ENCODE measurements around the gene SLC26A8.

Gene SLC26A8

GRCh38 chr6:36028877-36029324 lies 4.5 kb upstream of the SLC26A8 start:
- Mint-ChIP-seq H3K27me3 (ENCODE audit: low read depth) (peaks cover 19% of the 10 kb centered on the region), H3K9me3 (no peaks in the 10 kb centered on the region), H3K27ac (peak overlapping the region; percentile 91 to 96 (median 92)), H3K36me3 (ENCODE audit: low read depth) (no peaks in the 10 kb centered on the region), H3K4me3 (peak overlapping the region; percentile 88 to 95 (median 91)), H3K4me1 (peaks cover 55% of the 10 kb centered on the region)
- TF ChIP-seq CTCF (IDR thresholded peaks at IDR 0.05; ENCODE audit: unreplicated experiment in 3 of 3), result no peak

DNA sequence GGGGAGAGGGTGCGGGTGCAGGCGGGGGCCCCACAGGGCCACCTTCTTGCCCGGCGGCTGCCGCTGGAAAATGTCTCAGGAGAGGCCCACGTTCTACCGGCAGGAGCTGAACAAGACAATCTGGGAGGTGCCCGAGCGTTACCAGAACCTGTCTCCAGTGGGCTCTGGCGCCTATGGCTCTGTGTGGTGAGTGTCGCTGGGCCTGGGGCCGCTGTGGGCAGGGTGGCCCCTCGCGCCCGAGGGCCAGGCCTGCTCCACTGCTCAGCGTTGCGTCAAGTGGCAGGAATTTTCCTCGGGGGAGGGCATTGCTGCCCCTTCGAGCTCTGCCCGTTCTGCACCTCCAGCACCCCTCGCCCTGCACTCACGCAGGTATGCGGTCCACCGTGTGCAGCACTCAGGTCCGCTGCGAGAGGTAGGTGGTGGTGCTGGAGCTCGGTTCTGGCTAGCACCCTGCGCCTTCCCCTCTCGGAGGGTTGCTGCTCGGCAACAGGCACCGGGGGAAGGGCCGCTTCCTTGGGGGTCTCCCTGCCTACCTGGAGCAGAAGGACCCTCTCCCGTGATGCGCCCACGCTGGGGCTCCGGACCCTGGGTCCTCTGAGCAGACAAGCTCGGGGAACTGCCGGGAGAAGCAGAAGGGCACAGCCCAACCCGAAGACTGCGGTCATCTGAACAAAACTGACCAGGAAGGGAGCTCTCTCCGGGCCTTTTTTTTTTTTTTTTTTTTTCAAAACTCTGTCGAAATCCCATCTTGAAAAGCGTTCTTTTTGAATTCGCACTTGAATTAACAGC lies 3.8 kb upstream of the SLC26A8 start:
- Mint-ChIP-seq H3K27me3 (ENCODE audit: low read depth) (peaks cover 24% of the 10 kb centered on the region), H3K27ac (peak overlapping the region; percentile 91 to 96 (median 92)), H3K4me1 (peaks cover 54% of the 10 kb centered on the region), H3K4me3 (peak overlapping the region; percentile 88 to 95 (median 91)), H3K36me3 (ENCODE audit: low read depth) (no peaks in the 10 kb centered on the region), H3K9me3 (no peaks in the 10 kb centered on the region)
- no peak for TF ChIP-seq CTCF (IDR thresholded peaks at IDR 0.05; ENCODE audit: unreplicated experiment in 3 of 3)

DNA sequence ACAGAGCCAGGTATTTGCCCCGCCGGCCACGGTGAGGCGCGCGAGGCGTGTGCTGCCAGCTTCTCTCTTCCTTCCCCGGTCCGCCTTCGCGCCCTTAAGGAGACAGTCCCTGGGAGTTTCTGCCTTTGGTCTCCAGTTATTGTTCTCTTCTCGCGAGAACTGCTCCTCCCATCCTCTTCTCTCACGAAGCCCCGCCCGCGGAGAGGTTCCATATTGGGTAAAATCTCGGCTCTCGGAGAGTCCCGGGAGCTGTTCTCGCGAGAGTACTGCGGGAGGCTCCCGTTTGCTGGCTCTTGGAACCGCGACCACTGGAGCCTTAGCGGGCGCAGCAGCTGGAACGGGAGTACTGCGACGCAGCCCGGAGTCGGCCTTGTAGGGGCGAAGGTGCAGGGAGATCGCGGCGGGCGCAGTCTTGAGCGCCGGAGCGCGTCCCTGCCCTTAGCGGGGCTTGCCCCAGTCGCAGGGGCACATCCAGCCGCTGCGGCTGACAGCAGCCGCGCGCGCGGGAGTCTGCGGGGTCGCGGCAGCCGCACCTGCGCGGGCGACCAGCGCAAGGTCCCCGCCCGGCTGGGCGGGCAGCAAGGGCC lies 3.2 kb upstream of the SLC26A8 start, which contains the start of gene MAPK14:
Gene MAPK14, plus strand, starts transcription at position 308 of the 587 bp plus-strand sequence. CDS start 350 bp downstream, outside the sequence.
- peaks cover 28% of the 10 kb centered on the region for H3K27me3 Mint-ChIP-seq (ENCODE audit: low read depth)
- no peaks in the 10 kb centered on the region for H3K36me3 Mint-ChIP-seq (ENCODE audit: low read depth)

GRCh38 chr6:36025932-36026327 lies 1.5 kb upstream of the SLC26A8 start:
- Mint-ChIP-seq H3K27ac (peak overlapping the region in 2 of 3 experiments; percentile 59 to 71), H3K36me3 (ENCODE audit: low read depth) (no peaks in the 10 kb centered on the region), H3K27me3 (ENCODE audit: low read depth) (peaks cover 28% of the 10 kb centered on the region), H3K9me3 (no peaks in the 10 kb centered on the region), H3K4me3 (peak overlapping the region in 2 of 3 experiments; percentile 48 to 64), H3K4me1 (peaks cover 42% of the 10 kb centered on the region)
- TF ChIP-seq CTCF (IDR thresholded peaks at IDR 0.05; ENCODE audit: unreplicated experiment in 3 of 3), result no peak

More for the DNA sequence above, 3.2 kb upstream of the SLC26A8 start, which contains the start of gene MAPK14:
- H3K9me3 Mint-ChIP-seq, result no peaks in the 10 kb centered on the region
- peaks cover 48% of the 10 kb centered on the region for H3K4me1 Mint-ChIP-seq
- peak within 1 kb of the TSS; percentile 91 to 96 (median 92) for H3K27ac Mint-ChIP-seq
- TF ChIP-seq CTCF (IDR thresholded peaks at IDR 0.05; ENCODE audit: unreplicated experiment in 3 of 3), result peak; percentile 75 to 89 (median 86)
- peak within 1 kb of the TSS; percentile 88 to 95 (median 94) for H3K4me3 Mint-ChIP-seq

DNA sequence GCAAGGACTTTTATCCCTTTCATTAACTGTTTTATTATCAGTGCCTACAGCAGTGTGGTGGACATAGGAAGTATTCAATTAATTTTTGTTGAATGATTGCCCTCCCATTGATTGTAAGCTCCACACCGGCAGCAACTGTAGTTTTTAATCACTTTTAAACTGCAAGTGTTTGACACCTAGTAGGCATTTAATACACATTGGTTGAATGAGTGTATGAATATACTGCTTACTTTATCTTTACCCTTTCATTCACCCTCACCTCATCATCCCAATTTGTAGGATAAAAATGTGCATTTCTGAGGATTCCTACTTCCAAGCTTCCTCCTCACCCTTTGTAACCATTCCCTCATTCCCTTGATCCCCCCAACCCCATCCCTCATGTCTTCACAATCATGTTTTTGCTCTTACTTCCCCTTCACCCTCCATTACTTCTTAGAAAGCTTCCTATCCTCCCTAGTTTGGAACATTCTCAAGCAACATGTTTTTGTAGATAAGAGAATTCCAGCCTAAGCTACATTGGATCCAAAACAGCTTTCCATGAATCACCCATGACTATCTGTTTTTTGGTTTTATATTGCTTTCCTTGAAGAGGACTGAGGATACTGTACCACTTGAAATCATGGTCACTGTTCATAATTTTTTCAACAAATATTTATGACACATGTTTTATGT lies 955 bp upstream of the SLC26A8 start:
- H3K4me3 Mint-ChIP-seq, result peak overlapping the region; percentile 22 to 64 (median 48)
- peak overlapping the region in 2 of 3 experiments; percentile 59 to 71 for H3K27ac Mint-ChIP-seq
- TF ChIP-seq CTCF (IDR thresholded peaks at IDR 0.05; ENCODE audit: unreplicated experiment in 3 of 3), result no peak

More for the DNA sequence above, 955 bp upstream of the SLC26A8 start:
- Mint-ChIP-seq H3K36me3 (ENCODE audit: low read depth) (no peaks in the 10 kb centered on the region), H3K4me1 (peaks cover 42% of the 10 kb centered on the region), H3K27me3 (ENCODE audit: low read depth) (peaks cover 28% of the 10 kb centered on the region), H3K9me3 (no peaks in the 10 kb centered on the region)
